Measurements from ENCODE around the gene RBM39.
"Not testable (repeated sequence)": the region's sequence is repeated elsewhere in the genome, so short reads cannot be mapped to it uniquely, and the experiment has no call there.

The RBM39 gene

GRCh38 chr20:35741892-35742740 is at the start of gene RBM39:
Gene RBM39 (minus strand): TSS chr20:35742260. CDS start chr20:35740874, 1,386 bp downstream.
- peak within 1 kb of the TSS; percentile 100 for H3K9ac ChIP-seq (ENCODE audit: low read length)
- H3K4me3 ChIP-seq (ENCODE audit: low read length), result peak within 1 kb of the TSS; percentile 97
- no peaks in the 10 kb centered on the region for H3K9me3 ChIP-seq (ENCODE audit: control insufficient read depth, low read length)
- peaks cover 26% of the 10 kb centered on the region for H3K4me1 ChIP-seq (ENCODE audit: control insufficient read depth, insufficient read depth, low read length)
- H3K27me3 ChIP-seq (ENCODE audit: control insufficient read depth, insufficient read depth, low read length), result no peaks in the 10 kb centered on the region
- peaks cover 3% of the 10 kb centered on the region for H3K36me3 ChIP-seq (ENCODE audit: control insufficient read depth, insufficient read depth, low read length)

GRCh38 chr20:35791821-35792220 is 49.8 kb upstream of the RBM39 start:
- H3K4me1 ChIP-seq (ENCODE audit: control insufficient read depth, insufficient read depth, low read length), result peaks cover 8% of the 10 kb centered on the region
- no peaks in the 10 kb centered on the region for H3K9me3 ChIP-seq (ENCODE audit: control insufficient read depth, low read length)
- H3K9ac ChIP-seq (ENCODE audit: low read length), result no peak overlapping the region
- no peaks in the 10 kb centered on the region for H3K27me3 ChIP-seq (ENCODE audit: control insufficient read depth, insufficient read depth, low read length)
- no peaks in the 10 kb centered on the region for H3K36me3 ChIP-seq (ENCODE audit: control insufficient read depth, insufficient read depth, low read length)
- no peak overlapping the region for H3K4me3 ChIP-seq (ENCODE audit: low read length)

- Histone ChIP-seq H3K4me1 (ENCODE audit: control insufficient read depth, insufficient read depth, low read length) (peaks cover 1% of the 10 kb centered on the region), H3K36me3 (ENCODE audit: control insufficient read depth, insufficient read depth, low read length) (no peaks in the 10 kb centered on the region), H3K9me3 (ENCODE audit: control insufficient read depth, low read length) (no peaks in the 10 kb centered on the region), H3K27me3 (ENCODE audit: control insufficient read depth, insufficient read depth, low read length) (no peaks in the 10 kb centered on the region), H3K4me3 (ENCODE audit: low read length) (no peak overlapping the region), H3K9ac (ENCODE audit: low read length) (no peak overlapping the region)
These were observed 49.0 kb upstream of the RBM39 start for GRCh38 chr20:35791097-35791496.

GRCh38 chr20:35788796-35789195 is 46.7 kb upstream of the RBM39 start:
- Histone ChIP-seq H3K4me1 (ENCODE audit: control insufficient read depth, insufficient read depth, low read length) (no peaks in the 10 kb centered on the region), H3K9me3 (ENCODE audit: control insufficient read depth, low read length) (no peaks in the 10 kb centered on the region), H3K4me3 (ENCODE audit: low read length) (no peak overlapping the region), H3K36me3 (ENCODE audit: control insufficient read depth, insufficient read depth, low read length) (no peaks in the 10 kb centered on the region), H3K27me3 (ENCODE audit: control insufficient read depth, insufficient read depth, low read length) (no peaks in the 10 kb centered on the region), H3K9ac (ENCODE audit: low read length) (no peak overlapping the region)

DNA sequence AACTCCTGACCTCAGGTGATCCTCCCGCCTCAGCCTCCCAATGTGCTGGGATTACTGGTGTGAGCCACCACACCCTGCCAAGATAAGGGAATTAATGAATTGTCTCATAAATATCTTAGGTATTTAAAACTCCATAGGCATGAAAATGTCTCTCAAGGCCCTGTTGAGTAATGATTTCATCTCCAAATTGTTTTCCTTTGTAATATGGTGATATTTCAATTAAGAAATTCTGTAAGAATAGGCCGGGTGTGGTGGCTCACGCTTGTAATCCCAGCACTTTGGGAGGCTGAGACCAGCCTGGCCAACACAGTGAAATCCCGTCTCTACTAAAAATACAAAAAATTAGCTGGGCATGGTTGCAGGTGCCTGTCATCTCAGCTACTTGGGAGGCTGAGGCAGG is 43.5 kb upstream of the RBM39 start:
- not testable (repeated sequence) for H3K4me3 ChIP-seq (ENCODE audit: low read length); H3K9me3 ChIP-seq (ENCODE audit: control insufficient read depth, low read length); H3K36me3 ChIP-seq (ENCODE audit: control insufficient read depth, insufficient read depth, low read length); H3K9ac ChIP-seq (ENCODE audit: low read length); H3K4me1 ChIP-seq (ENCODE audit: control insufficient read depth, insufficient read depth, low read length); H3K27me3 ChIP-seq (ENCODE audit: control insufficient read depth, insufficient read depth, low read length)

DNA sequence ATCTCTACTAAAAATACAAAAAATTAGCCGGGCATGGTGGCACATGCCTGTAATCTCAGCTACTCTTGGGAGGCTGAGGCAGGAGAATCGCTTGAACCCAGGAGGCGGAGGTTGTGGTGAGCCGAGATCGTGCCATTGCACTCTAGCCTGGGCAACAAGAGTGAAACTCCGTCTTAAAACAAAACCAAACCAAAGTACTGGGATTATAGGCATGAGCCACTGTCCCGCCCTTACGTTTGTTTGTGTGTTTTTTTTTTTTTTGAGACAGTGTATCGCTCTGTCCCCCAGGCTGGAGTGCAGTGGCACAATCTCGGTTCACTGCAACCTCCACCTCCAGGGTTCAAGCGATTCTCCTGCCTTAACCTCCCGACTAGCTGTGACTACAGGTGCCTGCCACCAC is 41.8 kb upstream of the RBM39 start:
- not testable (repeated sequence) for H3K9me3 ChIP-seq (ENCODE audit: control insufficient read depth, low read length); H3K4me1 ChIP-seq (ENCODE audit: control insufficient read depth, insufficient read depth, low read length); H3K9ac ChIP-seq (ENCODE audit: low read length); H3K4me3 ChIP-seq (ENCODE audit: low read length); H3K36me3 ChIP-seq (ENCODE audit: control insufficient read depth, insufficient read depth, low read length); H3K27me3 ChIP-seq (ENCODE audit: control insufficient read depth, insufficient read depth, low read length)

DNA sequence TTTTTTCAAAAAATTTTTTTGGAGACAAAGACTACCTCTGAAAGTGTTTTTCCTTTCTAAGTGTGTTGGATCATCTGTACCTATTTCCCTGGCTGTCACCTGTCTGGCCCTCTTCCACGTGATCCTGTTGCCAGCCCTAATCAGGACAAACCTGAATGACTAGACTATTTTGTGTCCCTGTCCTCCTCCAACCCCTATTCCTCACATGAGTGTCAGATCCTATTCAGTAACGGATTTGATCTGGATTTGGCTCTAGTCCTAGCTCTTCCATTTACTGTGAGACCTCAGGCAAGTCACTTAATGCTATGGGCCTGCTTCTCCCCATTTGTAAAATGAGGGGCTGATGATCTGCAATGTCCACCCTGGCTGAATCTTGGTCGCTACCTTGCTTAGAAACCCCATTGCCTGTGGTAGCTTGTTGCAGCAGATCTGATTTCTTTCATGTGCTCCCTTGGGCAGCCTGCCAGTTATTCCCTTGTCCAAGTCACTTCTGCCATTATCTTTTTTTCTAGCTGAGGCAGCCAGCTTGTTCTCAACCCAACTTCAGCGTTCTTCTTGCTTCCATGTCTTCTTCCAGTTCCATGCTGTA is 34.5 kb upstream of the RBM39 start:
- H3K9me3 ChIP-seq (ENCODE audit: control insufficient read depth, low read length), result no peaks in the 10 kb centered on the region
- H3K4me1 ChIP-seq (ENCODE audit: control insufficient read depth, insufficient read depth, low read length), result peaks cover 25% of the 10 kb centered on the region
- H3K4me3 ChIP-seq (ENCODE audit: low read length), result no peak overlapping the region
- H3K9ac ChIP-seq (ENCODE audit: low read length), result peak overlapping the region; percentile 2
- peaks cover 7% of the 10 kb centered on the region for H3K36me3 ChIP-seq (ENCODE audit: control insufficient read depth, insufficient read depth, low read length)
- H3K27me3 ChIP-seq (ENCODE audit: control insufficient read depth, insufficient read depth, low read length), result no peaks in the 10 kb centered on the region

DNA sequence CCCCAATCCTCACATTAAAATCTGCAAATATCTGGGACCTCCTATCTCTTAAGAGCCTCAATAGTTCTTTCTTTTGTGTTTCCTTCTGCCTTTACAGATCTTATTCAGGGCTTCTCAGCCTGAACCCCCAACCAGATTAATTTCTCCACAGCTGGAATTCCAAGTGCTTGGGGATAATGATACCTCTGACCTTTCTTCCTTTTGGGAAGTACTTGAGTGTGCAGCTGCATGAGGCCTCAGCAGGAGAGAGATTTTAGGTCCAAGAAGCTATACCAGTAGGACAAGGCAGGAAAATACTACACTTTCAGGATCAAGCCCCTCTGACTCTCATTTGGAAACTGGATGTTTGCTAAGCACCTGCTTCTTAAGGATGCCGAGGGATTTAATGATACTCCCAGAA is 32.3 kb upstream of the RBM39 start:
- Histone ChIP-seq H3K4me3 (ENCODE audit: low read length) (no peak overlapping the region), H3K27me3 (ENCODE audit: control insufficient read depth, insufficient read depth, low read length) (no peaks in the 10 kb centered on the region), H3K36me3 (ENCODE audit: control insufficient read depth, insufficient read depth, low read length) (peaks cover 7% of the 10 kb centered on the region), H3K4me1 (ENCODE audit: control insufficient read depth, insufficient read depth, low read length) (peaks cover 33% of the 10 kb centered on the region), H3K9me3 (ENCODE audit: control insufficient read depth, low read length) (no peaks in the 10 kb centered on the region), H3K9ac (ENCODE audit: low read length) (no peak overlapping the region)

- no peaks in the 10 kb centered on the region for H3K9me3 ChIP-seq (ENCODE audit: control insufficient read depth, low read length)
- H3K4me3 ChIP-seq (ENCODE audit: low read length), result peak overlapping the region; percentile 0
- H3K4me1 ChIP-seq (ENCODE audit: control insufficient read depth, insufficient read depth, low read length), result peaks cover 44% of the 10 kb centered on the region
- H3K9ac ChIP-seq (ENCODE audit: low read length), result peak overlapping the region; percentile 65
- H3K27me3 ChIP-seq (ENCODE audit: control insufficient read depth, insufficient read depth, low read length), result no peaks in the 10 kb centered on the region
- H3K36me3 ChIP-seq (ENCODE audit: control insufficient read depth, insufficient read depth, low read length), result peaks cover 7% of the 10 kb centered on the region
These were observed 31.2 kb upstream of the RBM39 start for GRCh38 chr20:35773154-35773751.

GRCh38 chr20:35772563-35773058 is 30.6 kb upstream of the RBM39 start:
- Histone ChIP-seq H3K4me3 (ENCODE audit: low read length) (peak overlapping the region; percentile 0), H3K36me3 (ENCODE audit: control insufficient read depth, insufficient read depth, low read length) (peaks cover 7% of the 10 kb centered on the region), H3K9me3 (ENCODE audit: control insufficient read depth, low read length) (no peaks in the 10 kb centered on the region), H3K27me3 (ENCODE audit: control insufficient read depth, insufficient read depth, low read length) (no peaks in the 10 kb centered on the region), H3K4me1 (ENCODE audit: control insufficient read depth, insufficient read depth, low read length) (peaks cover 50% of the 10 kb centered on the region), H3K9ac (ENCODE audit: low read length) (peak overlapping the region; percentile 65)

DNA sequence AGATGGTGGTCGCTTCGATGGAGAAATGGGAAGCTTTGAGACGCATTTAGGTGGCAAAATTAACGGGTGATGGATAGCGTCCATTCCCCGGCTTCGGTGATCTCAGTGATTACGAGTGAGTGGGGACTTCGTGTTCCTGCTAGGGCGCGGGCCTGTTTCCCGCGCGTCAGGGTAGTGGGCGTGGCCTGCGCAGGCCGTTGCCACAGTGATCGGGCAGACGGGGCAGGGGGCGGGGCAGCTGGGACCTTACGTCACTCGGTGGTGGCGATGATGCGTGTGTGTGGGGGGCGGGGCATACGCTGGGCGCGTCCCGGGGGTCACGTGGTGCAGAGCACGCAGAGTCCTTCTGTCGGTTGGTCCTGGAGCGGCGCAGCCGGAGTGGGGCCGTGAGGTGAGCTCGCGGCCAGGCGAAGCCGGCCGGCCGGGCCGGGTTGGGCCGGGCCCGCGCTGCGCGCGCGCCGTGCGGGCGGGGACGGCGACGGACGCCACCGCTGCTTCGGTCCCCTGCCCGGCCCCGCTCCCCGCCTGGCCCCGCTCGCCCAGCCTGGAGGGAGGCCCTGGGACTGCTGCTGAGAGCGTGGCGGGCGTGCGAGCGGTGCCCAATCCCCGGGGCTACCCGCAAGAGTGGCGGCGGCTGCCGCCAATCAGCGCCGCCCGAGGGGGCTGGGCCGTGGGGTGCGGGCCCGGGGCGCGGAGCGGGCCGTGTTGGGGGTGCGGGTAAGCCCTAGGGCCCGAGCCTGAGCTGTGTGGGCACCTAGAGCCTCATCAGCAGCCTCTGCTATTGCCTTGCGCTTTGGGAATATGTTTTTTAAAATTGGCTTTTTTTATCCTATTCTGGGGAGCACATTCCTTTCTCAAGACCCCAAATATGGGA is 29.9 kb upstream of the RBM39 start, which contains the start of gene PHF20:
PHF20 (plus strand) TSS at position 327 of the 874 bp plus-strand sequence. CDS start 29,508 bp downstream, outside the sequence.
- peaks cover 7% of the 10 kb centered on the region for H3K36me3 ChIP-seq (ENCODE audit: control insufficient read depth, insufficient read depth, low read length)
- peak within 1 kb of the TSS; percentile 0 for H3K4me3 ChIP-seq (ENCODE audit: low read length)
- no peaks in the 10 kb centered on the region for H3K27me3 ChIP-seq (ENCODE audit: control insufficient read depth, insufficient read depth, low read length)
- peaks cover 43% of the 10 kb centered on the region for H3K4me1 ChIP-seq (ENCODE audit: control insufficient read depth, insufficient read depth, low read length)
- no peaks in the 10 kb centered on the region for H3K9me3 ChIP-seq (ENCODE audit: control insufficient read depth, low read length)
- peak within 1 kb of the TSS; percentile 65 for H3K9ac ChIP-seq (ENCODE audit: low read length)

Measured in mucosa of stomach (tissue), 1 donor.